ENCODE results near the gene ELL.

GRCh38 chr19:18433735-18434398, 88.0 kb downstream of the ELL start:
- TF ChIP-seq CTCF (IDR thresholded peaks at IDR 0.05) (no peak), POLR2A (IDR thresholded peaks at IDR 0.05) (no peak)

Data from testis (tissue), 2 donors.